ENCODE measurements around the gene CDNF. TPM values are rescaled to one million over a fixed set of nuclear protein-coding genes. Genes with fewer than 3 reads are reported as not detected.

The CDNF gene
- total and polyA plus RNA-seq, 8 donors, result 1.3 to 6.5 (median 4.1) TPM

- no peaks in the 10 kb centered on the region for H3K36me3 ChIP-seq
- no peak overlapping the region for H3K27ac ChIP-seq
- intact Hi-C loops (cut with DNase I), result no loop called here
- DNase-seq (no peak), FAIRE-seq (no peak), ATAC-seq (peak in 2 of 4 donors; percentile 19 to 33)
- H3K9me3 ChIP-seq, result no peaks in the 10 kb centered on the region
- no peaks in the 10 kb centered on the region for H3K27me3 ChIP-seq
- TF ChIP-seq, protein P1, sequence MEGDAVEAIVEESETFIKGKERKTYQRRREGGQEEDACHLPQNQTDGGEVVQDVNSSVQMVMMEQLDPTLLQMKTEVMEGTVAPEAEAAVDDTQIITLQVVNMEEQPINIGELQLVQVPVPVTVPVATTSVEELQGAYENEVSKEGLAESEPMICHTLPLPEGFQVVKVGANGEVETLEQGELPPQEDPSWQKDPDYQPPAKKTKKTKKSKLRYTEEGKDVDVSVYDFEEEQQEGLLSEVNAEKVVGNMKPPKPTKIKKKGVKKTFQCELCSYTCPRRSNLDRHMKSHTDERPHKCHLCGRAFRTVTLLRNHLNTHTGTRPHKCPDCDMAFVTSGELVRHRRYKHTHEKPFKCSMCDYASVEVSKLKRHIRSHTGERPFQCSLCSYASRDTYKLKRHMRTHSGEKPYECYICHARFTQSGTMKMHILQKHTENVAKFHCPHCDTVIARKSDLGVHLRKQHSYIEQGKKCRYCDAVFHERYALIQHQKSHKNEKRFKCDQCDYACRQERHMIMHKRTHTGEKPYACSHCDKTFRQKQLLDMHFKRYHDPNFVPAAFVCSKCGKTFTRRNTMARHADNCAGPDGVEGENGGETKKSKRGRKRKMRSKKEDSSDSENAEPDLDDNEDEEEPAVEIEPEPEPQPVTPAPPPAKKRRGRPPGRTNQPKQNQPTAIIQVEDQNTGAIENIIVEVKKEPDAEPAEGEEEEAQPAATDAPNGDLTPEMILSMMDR (IDR thresholded peaks at IDR 0.05), result no peak
- peaks cover 0 to 13% (median 0%) of the 10 kb centered on the region in 3 donors for H3K4me1 ChIP-seq
- WGBS, 2 donors, result 78 to 87% methylated on average over 9 of the region's 9 CpGs
- H3K4me3 ChIP-seq, result no peak overlapping the region
These were observed 55.0 kb downstream of the CDNF start for GRCh38 chr10:14782691-14783363.

- Histone ChIP-seq H3K36me3 (no peaks in the 10 kb centered on the region), H3K9me3 (no peaks in the 10 kb centered on the region), H3K4me3 (no peak overlapping the region), H3K27me3 (no peaks in the 10 kb centered on the region), H3K4me1 (peaks cover 0 to 13% (median 0%) of the 10 kb centered on the region in 3 donors), H3K27ac (no peak overlapping the region)
- no peak for DNase-seq
- no peak for FAIRE-seq
- 85 to 91% methylated on average over 7 of the region's 7 CpGs for WGBS, 2 donors
- ATAC-seq, result no peak
- intact Hi-C loops (cut with DNase I), result no loop called here
- TF ChIP-seq, protein P1 (IDR thresholded peaks at IDR 0.05), result no peak
These were observed 56.1 kb downstream of the CDNF start for GRCh38 chr10:14781763-14782162.

GRCh38 chr10:14779001-14779651 is 58.7 kb downstream of the CDNF start:
- peak; percentile 48 to 73 (median 67) for ATAC-seq
- Histone ChIP-seq H3K4me1 (peaks cover 0 to 13% (median 0%) of the 10 kb centered on the region in 3 donors), H3K27ac (peak overlapping the region in 2 of 4 donors; percentile 18), H3K36me3 (no peaks in the 10 kb centered on the region), H3K9me3 (no peaks in the 10 kb centered on the region), H3K4me3 (no peak overlapping the region), H3K27me3 (no peaks in the 10 kb centered on the region)
- DNase-seq, result no peak
- intact Hi-C loops (cut with DNase I), result no loop called here
- no peak for FAIRE-seq
- whole genome bisulfite sequencing, 2 donors, result 39 to 44% methylated on average over 6 of the region's 6 CpGs
- TF ChIP-seq, protein P1 (IDR thresholded peaks at IDR 0.05), result no peak

- H3K4me1 ChIP-seq, result peaks cover 0 to 13% (median 0%) of the 10 kb centered on the region in 3 donors
- no peaks in the 10 kb centered on the region for H3K9me3 ChIP-seq
- H3K4me3 ChIP-seq, result no peak overlapping the region
- H3K36me3 ChIP-seq, result no peaks in the 10 kb centered on the region
- H3K27me3 ChIP-seq, result no peaks in the 10 kb centered on the region
- TF ChIP-seq, protein P1 (IDR thresholded peaks at IDR 0.05), result no peak
- no peak for ATAC-seq
- no peak for DNase-seq
- FAIRE-seq, result no peak
- WGBS, 2 donors, result 87 to 92% methylated on average over 9 of the region's 9 CpGs
- intact Hi-C loops (cut with DNase I), result no loop called here
- no peak overlapping the region for H3K27ac ChIP-seq
These were observed 61.3 kb downstream of the CDNF start for GRCh38 chr10:14776546-14776945.

- ATAC-seq (no peak), DNase-seq (no peak), FAIRE-seq (no peak)
- Histone ChIP-seq H3K27ac (no peak overlapping the region), H3K4me3 (no peak overlapping the region), H3K4me1 (peaks cover 0 to 13% (median 0%) of the 10 kb centered on the region in 3 donors), H3K36me3 (no peaks in the 10 kb centered on the region), H3K9me3 (no peaks in the 10 kb centered on the region), H3K27me3 (no peaks in the 10 kb centered on the region)
- intact Hi-C loops (cut with DNase I), result no loop called here
- WGBS, 2 donors, result 71 to 74% methylated on average over 3 of the region's 3 CpGs
- TF ChIP-seq, protein P1 (IDR thresholded peaks at IDR 0.05), result no peak
These were observed 62.2 kb downstream of the CDNF start for GRCh38 chr10:14775656-14776055.
